Karpas-422 (cell line): ENCODE results near the gene TEF. TPM values are rescaled to one million over a fixed set of nuclear protein-coding genes. Genes with fewer than 3 reads are reported as not detected.

Experiments used
- DNase-seq: peaks from one replicate; pipeline ENCODE4 v3.0.0-alpha.2; 2015
- H2AFZ ChIP-seq: fragments of 200-600 bp; sonication (generic); 2 replicates; pipeline ENCODE4 v1.6.1; 2014; ENCODE audit warnings: antibody characterized with exemption, low read length, mixed read lengths
- H3K27ac ChIP-seq: fragments of 200-600 bp; sonication (generic); 2 replicates; pipeline ENCODE4 v1.5.1; 2014; ENCODE audit warnings: mild to moderate bottlenecking, low read length, moderate library complexity
- H3K27me3 ChIP-seq: fragments of 200-600 bp; sonication (generic); 2 replicates; pipeline ENCODE4 v1.6.1; 2014; ENCODE audit warnings: low read length, mixed read lengths
- H3K36me3 ChIP-seq: fragments of 200-600 bp; sonication (generic); 2 replicates; pipeline ENCODE4 v1.6.1; 2014; ENCODE audit warnings: low read length, mixed read lengths; ENCODE audit not compliant: insufficient read depth
- H3K4me1 ChIP-seq: fragments of 200-600 bp; sonication (generic); 2 replicates; pipeline ENCODE4 v1.6.1; 2014; ENCODE audit warnings: mild to moderate bottlenecking, low read length, mixed read lengths
- H3K4me2 ChIP-seq: fragments of 200-600 bp; sonication (generic); 2 replicates; pipeline ENCODE4 v1.6.1; 2014; ENCODE audit warnings: low read length, low read depth, mild to moderate bottlenecking; ENCODE audit not compliant: poor library complexity, severe bottlenecking
- H3K4me3 ChIP-seq: fragments of 200-600 bp; sonication (generic); 2 replicates; pipeline ENCODE4 v1.5.1; 2014; ENCODE audit warnings: mild to moderate bottlenecking, antibody characterized with exemption, low read length, mixed read lengths
- H3K79me2 ChIP-seq: fragments of 200-600 bp; sonication (generic); 2 replicates; pipeline ENCODE4 v1.6.1; 2014; ENCODE audit warnings: mild to moderate bottlenecking, low read length, mixed read lengths
- H3K9ac ChIP-seq: fragments of 200-600 bp; sonication (generic); 2 replicates; pipeline ENCODE4 v1.6.0; 2014; ENCODE audit warnings: low read length
- H3K9me2 ChIP-seq: fragments of 200-600 bp; sonication (generic), shearing (Covaris generic); replicated peaks from 2 replicates; pipeline ENCODE4 v1.6.0; 2014; ENCODE audit warnings: mild to moderate bottlenecking, low read length, moderate library complexity; ENCODE audit not compliant: insufficient read depth
- H3K9me3 ChIP-seq: fragments of 300-700, 200-600 bp; sonication (generic); 2 replicates; pipeline ENCODE4 v1.6.1; 2014; ENCODE audit warnings: low read length, mixed read lengths
- H4K20me1 ChIP-seq: fragments of 200-600 bp; sonication (generic); 2 replicates; pipeline ENCODE4 v1.6.1; 2014; ENCODE audit warnings: mild to moderate bottlenecking, antibody characterized with exemption, low read length, low read depth; ENCODE audit not compliant: insufficient read depth
- total RNA-seq: library from RNA; depleted of rRNA; stranded (reverse); fragments of >200 nt; shearing (Covaris generic); gene quantifications from 2 replicates; pipeline ENCODE4 v1.2.3, GENCODE V29; 2014; ENCODE audit warnings: low replicate concordance; rRNA removed

TEF gene
- total RNA-seq, result 4.4 and 6.8 TPM in 2 replicates

DNA sequence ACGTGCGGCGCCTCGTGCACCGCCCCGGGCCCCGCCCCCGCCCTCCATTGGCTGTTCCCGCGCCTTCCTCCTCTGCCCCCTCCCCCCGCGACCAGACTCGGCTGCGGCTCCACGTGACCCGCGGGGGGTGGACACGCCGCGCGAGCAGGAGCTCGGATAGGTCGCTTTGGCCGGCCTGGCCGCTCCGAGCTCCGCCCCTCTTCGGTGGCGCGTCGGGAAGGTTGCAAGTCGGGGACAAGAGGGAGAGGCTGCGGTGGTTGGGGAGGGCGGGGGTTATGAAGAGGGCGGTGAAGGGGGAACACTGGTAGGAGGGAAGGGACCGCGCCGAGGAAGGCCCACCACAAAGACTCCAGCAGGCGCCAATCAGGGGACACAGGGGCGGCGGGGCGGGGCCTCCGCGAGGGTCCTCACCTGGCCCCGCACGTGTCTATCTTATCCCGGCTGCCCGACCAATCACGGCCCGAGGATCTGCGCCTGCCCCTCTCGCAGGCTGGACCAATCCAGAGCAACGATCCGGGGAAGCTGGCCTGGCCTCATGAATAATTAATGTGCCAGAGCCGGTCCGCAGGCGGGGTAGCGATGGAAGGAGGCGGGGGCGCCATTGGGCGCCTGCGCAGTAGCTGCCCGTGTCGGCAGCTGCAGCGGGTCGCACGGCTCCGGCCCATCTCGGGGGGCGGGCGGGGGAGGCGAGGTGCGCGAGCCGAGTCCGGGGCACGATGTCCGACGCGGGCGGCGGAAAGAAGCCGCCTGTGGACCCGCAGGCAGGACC, at the start of gene TEF:
Gene TEF, plus strand, starts transcription at position 614 of the 769 bp plus-strand sequence. Its CDS starts 103 bp downstream, at position 717.
- no peaks in the 10 kb centered on the region for H3K27me3 ChIP-seq
- H3K79me2 ChIP-seq, result peaks cover 17% of the 10 kb centered on the region
- H3K9me3 ChIP-seq, result no peaks in the 10 kb centered on the region
- H2AFZ ChIP-seq, result peak within 1 kb of the TSS; percentile 87
- DNase-seq, result peak; percentile 99
- H4K20me1 ChIP-seq, result no peaks in the 10 kb centered on the region
- no peaks in the 10 kb centered on the region for H3K36me3 ChIP-seq
- peak within 1 kb of the TSS; percentile 92 for H3K4me3 ChIP-seq
- peak within 1 kb of the TSS; percentile 93 for H3K4me2 ChIP-seq
- peak within 1 kb of the TSS; percentile 96 for H3K9ac ChIP-seq
- H3K9me2 ChIP-seq, result no peaks in the 10 kb centered on the region
- peaks cover 28% of the 10 kb centered on the region for H3K4me1 ChIP-seq
- peak within 1 kb of the TSS; percentile 75 for H3K27ac ChIP-seq

- DNase-seq, result no peak
- H2AFZ ChIP-seq, result no peak overlapping the region
Observed at GRCh38 chr22:41332217-41332939, 49.4 kb upstream of the TEF start.

GRCh38 chr22:41333806-41334205, 47.9 kb upstream of the TEF start:
- no peaks in the 10 kb centered on the region for H3K27me3 ChIP-seq
- H3K9me2 ChIP-seq, result no peaks in the 10 kb centered on the region
- H3K27ac ChIP-seq, result no peak overlapping the region
- H3K36me3 ChIP-seq, result 0 out of 2 replicates have a peak, but pooled peaks cover 3% of the 10 kb centered on the region
- H3K4me1 ChIP-seq, result no peaks in the 10 kb centered on the region
- no peak overlapping the region for H3K4me3 ChIP-seq
- no peak for DNase-seq
- H3K4me2 ChIP-seq, result no peak overlapping the region
- H4K20me1 ChIP-seq, result no peaks in the 10 kb centered on the region
- H3K79me2 ChIP-seq, result no peaks in the 10 kb centered on the region
- no peak overlapping the region for H3K9ac ChIP-seq
- no peaks in the 10 kb centered on the region for H3K9me3 ChIP-seq
- no peak overlapping the region for H2AFZ ChIP-seq

More at GRCh38 chr22:41332217-41332939, 49.4 kb upstream of the TEF start:
- no peak overlapping the region for H3K4me2 ChIP-seq
- H3K4me1 ChIP-seq, result no peaks in the 10 kb centered on the region
- no peaks in the 10 kb centered on the region for H3K79me2 ChIP-seq
- H3K36me3 ChIP-seq, result 0 out of 2 replicates have a peak, but pooled peaks cover 3% of the 10 kb centered on the region
- H3K27ac ChIP-seq, result no peak overlapping the region
- H3K9ac ChIP-seq, result no peak overlapping the region
- no peaks in the 10 kb centered on the region for H3K27me3 ChIP-seq
- H4K20me1 ChIP-seq, result no peaks in the 10 kb centered on the region
- no peak overlapping the region for H3K4me3 ChIP-seq
- H3K9me2 ChIP-seq, result no peaks in the 10 kb centered on the region
- no peaks in the 10 kb centered on the region for H3K9me3 ChIP-seq

DNA sequence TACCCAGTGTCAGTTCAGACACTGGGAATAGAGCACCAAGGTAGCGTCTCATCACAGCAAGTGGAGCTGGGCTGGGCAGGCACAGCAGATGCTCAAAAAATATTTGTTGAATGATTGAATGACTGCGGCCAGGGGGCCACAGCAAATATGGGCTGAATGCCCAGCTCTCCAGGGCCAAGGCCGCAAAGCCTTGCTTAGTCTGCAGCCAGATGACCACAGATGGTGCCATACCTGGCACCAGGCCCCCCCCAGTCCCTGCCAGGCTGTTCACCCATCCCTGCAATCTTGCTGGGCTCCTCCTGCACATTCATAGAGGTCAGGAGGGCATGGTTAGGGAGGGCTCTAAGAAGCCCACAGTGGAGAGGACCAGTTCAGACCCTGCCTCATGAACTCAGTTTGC, 47.5 kb upstream of the TEF start:
- H3K27me3 ChIP-seq, result no peaks in the 10 kb centered on the region
- no peak for DNase-seq
- H3K9ac ChIP-seq, result no peak overlapping the region
- H3K36me3 ChIP-seq, result 0 out of 2 replicates have a peak, but pooled peaks cover 3% of the 10 kb centered on the region
- no peaks in the 10 kb centered on the region for H4K20me1 ChIP-seq
- H3K4me3 ChIP-seq, result no peak overlapping the region
- H3K4me2 ChIP-seq, result no peak overlapping the region
- no peaks in the 10 kb centered on the region for H3K9me2 ChIP-seq
- H3K27ac ChIP-seq, result no peak overlapping the region
- H3K79me2 ChIP-seq, result no peaks in the 10 kb centered on the region
- no peaks in the 10 kb centered on the region for H3K4me1 ChIP-seq
- no peak overlapping the region for H2AFZ ChIP-seq
- H3K9me3 ChIP-seq, result no peaks in the 10 kb centered on the region

- no peak overlapping the region for H3K4me2 ChIP-seq
- no peak overlapping the region for H2AFZ ChIP-seq
- H4K20me1 ChIP-seq, result no peaks in the 10 kb centered on the region
- no peak overlapping the region for H3K4me3 ChIP-seq
- no peak for DNase-seq
- no peaks in the 10 kb centered on the region for H3K9me3 ChIP-seq
- 0 out of 2 replicates have a peak, but pooled peaks cover 3% of the 10 kb centered on the region for H3K36me3 ChIP-seq
- H3K9ac ChIP-seq, result no peak overlapping the region
- no peaks in the 10 kb centered on the region for H3K4me1 ChIP-seq
- no peaks in the 10 kb centered on the region for H3K79me2 ChIP-seq
- no peaks in the 10 kb centered on the region for H3K27me3 ChIP-seq
- H3K27ac ChIP-seq, result no peak overlapping the region
- H3K9me2 ChIP-seq, result no peaks in the 10 kb centered on the region
Observed at GRCh38 chr22:41334951-41335635, 46.6 kb upstream of the TEF start.

- Histone ChIP-seq H3K79me2 (no peaks in the 10 kb centered on the region), H3K4me1 (no peaks in the 10 kb centered on the region), H4K20me1 (no peaks in the 10 kb centered on the region), H3K27ac (no peak overlapping the region), H3K9me3 (no peaks in the 10 kb centered on the region), H3K4me3 (no peak overlapping the region), H3K4me2 (no peak overlapping the region), H2AFZ (no peak overlapping the region), H3K9me2 (no peaks in the 10 kb centered on the region), H3K9ac (no peak overlapping the region), H3K27me3 (no peaks in the 10 kb centered on the region), H3K36me3 (no peaks in the 10 kb centered on the region)
- no peak for DNase-seq
Observed at GRCh38 chr22:41338614-41339212, 43.0 kb upstream of the TEF start.

- Histone ChIP-seq H3K27ac (no peak overlapping the region), H3K4me2 (no peak overlapping the region), H3K79me2 (no peaks in the 10 kb centered on the region), H3K9me3 (no peaks in the 10 kb centered on the region), H3K27me3 (no peaks in the 10 kb centered on the region), H3K4me3 (no peak overlapping the region), H3K9me2 (no peaks in the 10 kb centered on the region), H4K20me1 (no peaks in the 10 kb centered on the region), H2AFZ (no peak overlapping the region), H3K4me1 (no peaks in the 10 kb centered on the region), H3K36me3 (no peaks in the 10 kb centered on the region), H3K9ac (no peak overlapping the region)
- DNase-seq, result no peak
Observed at GRCh38 chr22:41339823-41340222, 41.9 kb upstream of the TEF start.
